MCF 10A (cell line): ENCODE measurements around the gene ZFAND5. TPM values are rescaled to one million over a fixed set of nuclear protein-coding genes. Genes with fewer than 3 reads are reported as not detected.
A peak's percentile ranks its signal among the peaks of the same experiment; 100 is the strongest.

Experiments
- BruUV-seq: library from RNA; stranded (reverse); fragments of 400-500 nt; replicated peaks from 2 replicates; lab custom pipeline; 2021; lab: Mats Ljungman, UMichigan
- CTCF ChIA-PET: fragments of 300-600 bp; sonication (Branson Sonifier 250); formaldehyde crosslinking; extraction: SDS; loops from one replicate; lab custom pipeline; 2021; ENCODE audit warnings: antibody characterized with exemption, inconsistent platforms; lab: Yijun Ruan, JAX
- POLR2A ChIA-PET: fragments of 300-600, 350-650 bp; sonication (Branson Sonifier 250); formaldehyde crosslinking; extraction: SDS; loops from one replicate; lab custom pipeline; 2020; ENCODE audit warnings: antibody characterized with exemption, inconsistent platforms; lab: Yijun Ruan, JAX
- DNase-seq: peaks from one replicate; pipeline ENCODE4 v3.0.0-alpha.2; 2018; ENCODE audit not compliant: unreplicated experiment
- H3K27ac Mint-ChIP-seq: one replicate; pipeline ENCODE4 v1.8.0; 2022; ENCODE audit warnings: mild to moderate bottlenecking, low read depth, mixed read lengths; ENCODE audit not compliant: unreplicated experiment
- H3K27me3 Mint-ChIP-seq: one replicate; pipeline ENCODE4 v1.8.0; 2022; ENCODE audit warnings: mixed read lengths; ENCODE audit not compliant: insufficient read depth, unreplicated experiment
- H3K36me3 Mint-ChIP-seq: one replicate; pipeline ENCODE4 v1.8.0; 2022; ENCODE audit warnings: mild to moderate bottlenecking, moderate library complexity, mixed read lengths; ENCODE audit not compliant: insufficient read depth, unreplicated experiment
- H3K4me1 Mint-ChIP-seq: one replicate; pipeline ENCODE4 v1.8.0; 2022; ENCODE audit warnings: mixed read lengths; ENCODE audit not compliant: insufficient read depth, unreplicated experiment
- H3K4me3 Mint-ChIP-seq: one replicate; pipeline ENCODE4 v1.8.0; 2022; ENCODE audit warnings: mild to moderate bottlenecking, moderate library complexity, mixed read lengths; ENCODE audit not compliant: unreplicated experiment
- H3K9me3 Mint-ChIP-seq: one replicate; pipeline ENCODE4 v1.8.0; 2022; ENCODE audit warnings: mixed read lengths; ENCODE audit not compliant: unreplicated experiment
- CTCF ChIP-seq: fragments of 200-600 bp; IDR thresholded peaks from one replicate; pipeline ENCODE4 v1.8.0; 2022; ENCODE audit warnings: antibody characterized with exemption, mild to moderate bottlenecking; ENCODE audit not compliant: unreplicated experiment
- intact Hi-C: fragments of 100-400 bp; cut with micrococcal nuclease; formaldehyde crosslinking; loops from 2 replicates; pipeline ENCODE4 v1.14.1; 2022
- total RNA-seq: library from RNA; stranded (reverse); gene quantifications from 2 replicates; pipeline ENCODE4 v1.2.3, GENCODE V29; 2022

Gene ZFAND5
- total RNA-seq, 1 experiment from 2014 or later: 91.7 TPM

- no peak overlapping the region for H3K4me3 Mint-ChIP-seq
- H3K27ac Mint-ChIP-seq: no peak overlapping the region
- ChIA-PET POLR2A (interaction anchor here (0.6 to 2.0 kb wide), 4 partner anchors 10 to 199 kb away, joined by 3 to 4 read pairs (median 3); no protein-coding TSS in a partner anchor), CTCF (interaction anchor here (0.6 to 1.5 kb wide), 6 partner anchors 8 to 17 kb away, joined by 3 to 5 read pairs (median 4); no protein-coding TSS in a partner anchor)
- BruUV-seq: no TSS peak
- H3K36me3 Mint-ChIP-seq: no peaks in the 10 kb centered on the region
- H3K27me3 Mint-ChIP-seq: no peaks in the 10 kb centered on the region
- DNase-seq: no peak
- intact Hi-C loops: no loop called here
- H3K4me1 Mint-ChIP-seq: no peaks in the 10 kb centered on the region
- TF ChIP-seq CTCF: no peak
- no peaks in the 10 kb centered on the region for H3K9me3 Mint-ChIP-seq
Observed at GRCh38 chr9:72324974-72325373, 40.0 kb downstream of the ZFAND5 start.

- no peak for DNase-seq
- no peaks in the 10 kb centered on the region for H3K4me1 Mint-ChIP-seq
- no peak overlapping the region for H3K4me3 Mint-ChIP-seq
- intact Hi-C loops: no loop called here
- TF ChIP-seq CTCF: no peak
- POLR2A ChIA-PET: interaction anchor here (1.4 kb wide), 1 partner anchor 8 kb away, joined by 3 read pairs; no protein-coding TSS in a partner anchor
- H3K27me3 Mint-ChIP-seq: no peaks in the 10 kb centered on the region
- no peak overlapping the region for H3K27ac Mint-ChIP-seq
- no peaks in the 10 kb centered on the region for H3K9me3 Mint-ChIP-seq
- no TSS peak for BruUV-seq
- CTCF ChIA-PET: interaction anchor here (0.6 kb wide), 1 partner anchor 31 kb away, joined by 4 read pairs; no protein-coding TSS in a partner anchor
- no peaks in the 10 kb centered on the region for H3K36me3 Mint-ChIP-seq
Observed at GRCh38 chr9:72322678-72323077, 42.3 kb downstream of the ZFAND5 start.

GRCh38 chr9:72322259-72322658, 42.7 kb downstream of the ZFAND5 start:
- H3K9me3 Mint-ChIP-seq: no peaks in the 10 kb centered on the region
- no peak overlapping the region for H3K4me3 Mint-ChIP-seq
- H3K27ac Mint-ChIP-seq: no peak overlapping the region
- POLR2A ChIA-PET: interaction anchor here (1.4 kb wide), 1 partner anchor 9 kb away, joined by 3 read pairs; no protein-coding TSS in a partner anchor
- BruUV-seq: no TSS peak
- TF ChIP-seq CTCF: no peak
- intact Hi-C loops: no loop called here
- no peaks in the 10 kb centered on the region for H3K36me3 Mint-ChIP-seq
- no peaks in the 10 kb centered on the region for H3K27me3 Mint-ChIP-seq
- CTCF ChIA-PET: interaction anchor here (0.5 to 1.2 kb wide), 3 partner anchors 30 to 495 kb away, joined by 3 to 4 read pairs (median 3); no protein-coding TSS in a partner anchor
- DNase-seq: no peak
- no peaks in the 10 kb centered on the region for H3K4me1 Mint-ChIP-seq

- Mint-ChIP-seq H3K27ac (peak overlapping the region; percentile 91), H3K27me3 (no peaks in the 10 kb centered on the region), H3K4me3 (no peak overlapping the region), H3K36me3 (no peaks in the 10 kb centered on the region), H3K9me3 (no peaks in the 10 kb centered on the region), H3K4me1 (peaks cover 20% of the 10 kb centered on the region)
- BruUV-seq: no TSS peak
- peak; percentile 64 for DNase-seq
- ChIA-PET CTCF (interaction anchor here (0.6 to 2.1 kb wide), 18 partner anchors 10 to 1837 kb away, joined by 3 to 12 read pairs (median 4); no protein-coding TSS in a partner anchor), POLR2A (interaction anchor here (0.7 to 2.9 kb wide), 7 partner anchors 9 to 513 kb away, joined by 3 to 11 read pairs (median 4); partner anchors contain the start of gene ZFAND5)
- TF ChIP-seq CTCF: no peak
- intact Hi-C loops: no loop called here
Observed at GRCh38 chr9:72315510-72316311, 49.3 kb downstream of the ZFAND5 start.
